ENCODE results near the gene TEX9.

TEX9 gene

GRCh38 chr15:56464893-56465520 lies 99.8 kb downstream of the TEX9 start, which contains the start of gene MNS1:
Gene MNS1, minus strand, starts transcription at chr15:56465137. Its CDS starts 165 bp downstream, at chr15:56464972.
- H3K4me3 ChIP-seq (ENCODE audit: low read length): peak within 1 kb of the TSS; percentile 63
- peak; percentile 94 for DNase-seq (ENCODE audit: low read depth)
- TF ChIP-seq CTCF (conservative IDR thresholded peaks at IDR 0.05; ENCODE audit: low read depth, low read length): no peak

- H3K4me3 ChIP-seq (ENCODE audit: low read length): no peak overlapping the region
- DNase-seq (ENCODE audit: low read depth): no peak
- TF ChIP-seq CTCF (conservative IDR thresholded peaks at IDR 0.05; ENCODE audit: low read depth, low read length): no peak
Observed at GRCh38 chr15:56467616-56468015, 102.4 kb downstream of the TEX9 start.

GRCh38 chr15:56468401-56468800 lies 103.2 kb downstream of the TEX9 start:
- no peak for TF ChIP-seq CTCF (conservative IDR thresholded peaks at IDR 0.05; ENCODE audit: low read depth, low read length)
- DNase-seq (ENCODE audit: low read depth): no peak
- no peak overlapping the region for H3K4me3 ChIP-seq (ENCODE audit: low read length)

- DNase-seq (ENCODE audit: low read depth): no peak
- H3K4me3 ChIP-seq (ENCODE audit: low read length): no peak overlapping the region
- TF ChIP-seq CTCF (conservative IDR thresholded peaks at IDR 0.05; ENCODE audit: low read depth, low read length): no peak
Observed at GRCh38 chr15:56469483-56469882, 104.3 kb downstream of the TEX9 start.

GRCh38 chr15:56471440-56472069 lies 106.3 kb downstream of the TEX9 start:
- no peak for DNase-seq (ENCODE audit: low read depth)
- H3K4me3 ChIP-seq (ENCODE audit: low read length): no peak overlapping the region
- TF ChIP-seq CTCF (conservative IDR thresholded peaks at IDR 0.05; ENCODE audit: low read depth, low read length): no peak

GRCh38 chr15:56472278-56472677 lies 107.1 kb downstream of the TEX9 start:
- DNase-seq (ENCODE audit: low read depth): no peak
- TF ChIP-seq CTCF (conservative IDR thresholded peaks at IDR 0.05; ENCODE audit: low read depth, low read length): no peak

GRCh38 chr15:56473017-56473416 lies 107.8 kb downstream of the TEX9 start:
- no peak overlapping the region for H3K4me3 ChIP-seq (ENCODE audit: low read length)
- no peak for TF ChIP-seq CTCF (conservative IDR thresholded peaks at IDR 0.05; ENCODE audit: low read depth, low read length)
- DNase-seq (ENCODE audit: low read depth): no peak

More at GRCh38 chr15:56472278-56472677, 107.1 kb downstream of the TEX9 start:
- H3K4me3 ChIP-seq (ENCODE audit: low read length): no peak overlapping the region

Data from retinal pigment epithelial cell (primary cell).